ENCODE measurements around the gene FRMPD4. TPM values are rescaled to one million over a fixed set of nuclear protein-coding genes. Genes with fewer than 3 reads are reported as not detected.

The FRMPD4 gene
- total RNA-seq, 1 experiment from 2014 or later, result 1.4 TPM

DNA sequence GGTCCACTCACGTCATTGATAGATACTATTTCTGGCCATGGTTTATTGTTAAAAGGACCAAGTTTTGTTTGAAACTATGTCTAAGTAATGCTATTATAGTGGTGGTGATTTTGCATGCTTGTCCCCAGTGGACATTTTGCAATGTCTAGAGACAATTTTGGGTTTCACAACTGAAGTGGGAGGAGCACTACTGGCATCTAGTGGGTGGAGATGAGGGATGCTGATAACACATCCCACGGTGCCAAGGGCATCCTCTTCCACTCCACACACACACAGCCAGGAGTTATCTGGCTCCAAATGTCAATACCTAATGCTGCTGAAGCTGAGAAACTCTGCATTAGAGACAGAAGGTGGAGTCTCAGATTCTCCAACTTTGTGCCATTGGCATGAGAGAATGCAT is 131.2 kb downstream of the FRMPD4 start:
- ChIA-PET CTCF (no interaction called here), POLR2A (no interaction called here)
- DNase-seq (ENCODE audit: low spot score), result no peak
- TF ChIP-seq, protein P1, sequence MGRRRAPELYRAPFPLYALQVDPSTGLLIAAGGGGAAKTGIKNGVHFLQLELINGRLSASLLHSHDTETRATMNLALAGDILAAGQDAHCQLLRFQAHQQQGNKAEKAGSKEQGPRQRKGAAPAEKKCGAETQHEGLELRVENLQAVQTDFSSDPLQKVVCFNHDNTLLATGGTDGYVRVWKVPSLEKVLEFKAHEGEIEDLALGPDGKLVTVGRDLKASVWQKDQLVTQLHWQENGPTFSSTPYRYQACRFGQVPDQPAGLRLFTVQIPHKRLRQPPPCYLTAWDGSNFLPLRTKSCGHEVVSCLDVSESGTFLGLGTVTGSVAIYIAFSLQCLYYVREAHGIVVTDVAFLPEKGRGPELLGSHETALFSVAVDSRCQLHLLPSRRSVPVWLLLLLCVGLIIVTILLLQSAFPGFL (CRISPR knock-in tag; IDR thresholded peaks at IDR 0.05; ENCODE audit: borderline replicate concordance), result no peak
- no peaks in the 10 kb centered on the region for H3K9me3 Mint-ChIP-seq
- no peak overlapping the region for H3K4me3 Mint-ChIP-seq
- H3K36me3 Mint-ChIP-seq, result no peaks in the 10 kb centered on the region
- H3K4me1 Mint-ChIP-seq, result peaks cover 17% of the 10 kb centered on the region
- no peak for ATAC-seq
- no peak overlapping the region for H3K27ac Mint-ChIP-seq
- H3K27me3 Mint-ChIP-seq (ENCODE audit: low read depth), result no peaks in the 10 kb centered on the region

DNA sequence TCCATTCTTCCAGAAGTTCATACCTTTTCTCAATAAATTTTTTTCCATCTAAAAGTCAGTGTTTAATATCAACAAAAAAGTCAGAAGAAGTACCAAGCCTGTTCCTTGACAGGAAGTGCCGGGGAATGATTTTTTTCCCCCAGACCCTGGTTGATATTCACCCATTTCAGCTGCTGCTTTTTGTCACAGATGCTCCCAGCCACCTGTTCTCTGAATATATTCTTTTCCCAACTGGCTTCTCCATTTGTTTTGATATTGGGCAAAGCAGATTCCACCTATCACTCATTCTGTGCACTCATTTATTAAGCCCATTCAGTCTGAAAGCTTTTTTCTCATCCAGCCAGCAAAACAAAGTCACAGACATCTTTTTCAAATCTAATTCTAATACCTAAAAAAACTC is 139.9 kb downstream of the FRMPD4 start:
- ATAC-seq, result no peak
- Mint-ChIP-seq H3K27ac (no peak overlapping the region), H3K36me3 (peaks cover 4% of the 10 kb centered on the region), H3K4me3 (no peak overlapping the region), H3K4me1 (peaks cover 4% of the 10 kb centered on the region; the same call in 1 of the 2 replicates), H3K9me3 (peaks cover 10% of the 10 kb centered on the region), H3K27me3 (ENCODE audit: low read depth) (no peaks in the 10 kb centered on the region; the same call in 1 of the 2 replicates)
- ChIA-PET POLR2A (no interaction called here), CTCF (no interaction called here)
- no peak for DNase-seq (ENCODE audit: low spot score)
- TF ChIP-seq, protein P2, sequence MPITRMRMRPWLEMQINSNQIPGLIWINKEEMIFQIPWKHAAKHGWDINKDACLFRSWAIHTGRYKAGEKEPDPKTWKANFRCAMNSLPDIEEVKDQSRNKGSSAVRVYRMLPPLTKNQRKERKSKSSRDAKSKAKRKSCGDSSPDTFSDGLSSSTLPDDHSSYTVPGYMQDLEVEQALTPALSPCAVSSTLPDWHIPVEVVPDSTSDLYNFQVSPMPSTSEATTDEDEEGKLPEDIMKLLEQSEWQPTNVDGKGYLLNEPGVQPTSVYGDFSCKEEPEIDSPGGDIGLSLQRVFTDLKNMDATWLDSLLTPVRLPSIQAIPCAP (CRISPR knock-in tag; IDR thresholded peaks at IDR 0.05), result no peak
- TF ChIP-seq, protein P3, sequence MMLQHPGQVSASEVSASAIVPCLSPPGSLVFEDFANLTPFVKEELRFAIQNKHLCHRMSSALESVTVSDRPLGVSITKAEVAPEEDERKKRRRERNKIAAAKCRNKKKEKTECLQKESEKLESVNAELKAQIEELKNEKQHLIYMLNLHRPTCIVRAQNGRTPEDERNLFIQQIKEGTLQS (CRISPR knock-in tag; conservative IDR thresholded peaks at IDR 0.05), result no peak
- TF ChIP-seq SOX15 (CRISPR knock-in tag; IDR thresholded peaks at IDR 0.05) (no peak), ZNF138 (CRISPR knock-in tag; conservative IDR thresholded peaks at IDR 0.05) (no peak), TEAD1 (CRISPR knock-in tag; IDR thresholded peaks at IDR 0.05) (no peak), ETV6 (CRISPR knock-in tag; IDR thresholded peaks at IDR 0.05) (no peak), NFATC4 (CRISPR knock-in tag; IDR thresholded peaks at IDR 0.05) (no peak), JAZF1 (CRISPR knock-in tag; IDR thresholded peaks at IDR 0.05) (no peak), PRRX2 (CRISPR knock-in tag; IDR thresholded peaks at IDR 0.05) (no peak)
- TF ChIP-seq, protein P4, sequence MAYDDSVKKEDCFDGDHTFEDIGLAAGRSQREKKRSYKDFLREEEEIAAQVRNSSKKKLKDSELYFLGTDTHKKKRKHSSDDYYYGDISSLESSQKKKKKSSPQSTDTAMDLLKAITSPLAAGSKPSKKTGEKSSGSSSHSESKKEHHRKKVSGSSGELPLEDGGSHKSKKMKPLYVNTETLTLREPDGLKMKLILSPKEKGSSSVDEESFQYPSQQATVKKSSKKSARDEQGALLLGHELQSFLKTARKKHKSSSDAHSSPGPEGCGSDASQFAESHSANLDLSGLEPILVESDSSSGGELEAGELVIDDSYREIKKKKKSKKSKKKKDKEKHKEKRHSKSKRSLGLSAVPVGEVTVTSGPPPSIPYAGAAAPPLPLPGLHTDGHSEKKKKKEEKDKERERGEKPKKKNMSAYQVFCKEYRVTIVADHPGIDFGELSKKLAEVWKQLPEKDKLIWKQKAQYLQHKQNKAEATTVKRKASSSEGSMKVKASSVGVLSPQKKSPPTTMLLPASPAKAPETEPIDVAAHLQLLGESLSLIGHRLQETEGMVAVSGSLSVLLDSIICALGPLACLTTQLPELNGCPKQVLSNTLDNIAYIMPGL (CRISPR knock-in tag; IDR thresholded peaks at IDR 0.05), result no peak
- TF ChIP-seq, protein P5, sequence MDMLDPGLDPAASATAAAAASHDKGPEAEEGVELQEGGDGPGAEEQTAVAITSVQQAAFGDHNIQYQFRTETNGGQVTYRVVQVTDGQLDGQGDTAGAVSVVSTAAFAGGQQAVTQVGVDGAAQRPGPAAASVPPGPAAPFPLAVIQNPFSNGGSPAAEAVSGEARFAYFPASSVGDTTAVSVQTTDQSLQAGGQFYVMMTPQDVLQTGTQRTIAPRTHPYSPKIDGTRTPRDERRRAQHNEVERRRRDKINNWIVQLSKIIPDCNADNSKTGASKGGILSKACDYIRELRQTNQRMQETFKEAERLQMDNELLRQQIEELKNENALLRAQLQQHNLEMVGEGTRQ (CRISPR knock-in tag; IDR thresholded peaks at IDR 0.05), result no peak
- TF ChIP-seq, protein P6, sequence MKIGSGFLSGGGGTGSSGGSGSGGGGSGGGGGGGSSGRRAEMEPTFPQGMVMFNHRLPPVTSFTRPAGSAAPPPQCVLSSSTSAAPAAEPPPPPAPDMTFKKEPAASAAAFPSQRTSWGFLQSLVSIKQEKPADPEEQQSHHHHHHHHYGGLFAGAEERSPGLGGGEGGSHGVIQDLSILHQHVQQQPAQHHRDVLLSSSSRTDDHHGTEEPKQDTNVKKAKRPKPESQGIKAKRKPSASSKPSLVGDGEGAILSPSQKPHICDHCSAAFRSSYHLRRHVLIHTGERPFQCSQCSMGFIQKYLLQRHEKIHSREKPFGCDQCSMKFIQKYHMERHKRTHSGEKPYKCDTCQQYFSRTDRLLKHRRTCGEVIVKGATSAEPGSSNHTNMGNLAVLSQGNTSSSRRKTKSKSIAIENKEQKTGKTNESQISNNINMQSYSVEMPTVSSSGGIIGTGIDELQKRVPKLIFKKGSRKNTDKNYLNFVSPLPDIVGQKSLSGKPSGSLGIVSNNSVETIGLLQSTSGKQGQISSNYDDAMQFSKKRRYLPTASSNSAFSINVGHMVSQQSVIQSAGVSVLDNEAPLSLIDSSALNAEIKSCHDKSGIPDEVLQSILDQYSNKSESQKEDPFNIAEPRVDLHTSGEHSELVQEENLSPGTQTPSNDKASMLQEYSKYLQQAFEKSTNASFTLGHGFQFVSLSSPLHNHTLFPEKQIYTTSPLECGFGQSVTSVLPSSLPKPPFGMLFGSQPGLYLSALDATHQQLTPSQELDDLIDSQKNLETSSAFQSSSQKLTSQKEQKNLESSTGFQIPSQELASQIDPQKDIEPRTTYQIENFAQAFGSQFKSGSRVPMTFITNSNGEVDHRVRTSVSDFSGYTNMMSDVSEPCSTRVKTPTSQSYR (CRISPR knock-in tag; IDR thresholded peaks at IDR 0.05), result no peak
- TF ChIP-seq, protein P7, sequence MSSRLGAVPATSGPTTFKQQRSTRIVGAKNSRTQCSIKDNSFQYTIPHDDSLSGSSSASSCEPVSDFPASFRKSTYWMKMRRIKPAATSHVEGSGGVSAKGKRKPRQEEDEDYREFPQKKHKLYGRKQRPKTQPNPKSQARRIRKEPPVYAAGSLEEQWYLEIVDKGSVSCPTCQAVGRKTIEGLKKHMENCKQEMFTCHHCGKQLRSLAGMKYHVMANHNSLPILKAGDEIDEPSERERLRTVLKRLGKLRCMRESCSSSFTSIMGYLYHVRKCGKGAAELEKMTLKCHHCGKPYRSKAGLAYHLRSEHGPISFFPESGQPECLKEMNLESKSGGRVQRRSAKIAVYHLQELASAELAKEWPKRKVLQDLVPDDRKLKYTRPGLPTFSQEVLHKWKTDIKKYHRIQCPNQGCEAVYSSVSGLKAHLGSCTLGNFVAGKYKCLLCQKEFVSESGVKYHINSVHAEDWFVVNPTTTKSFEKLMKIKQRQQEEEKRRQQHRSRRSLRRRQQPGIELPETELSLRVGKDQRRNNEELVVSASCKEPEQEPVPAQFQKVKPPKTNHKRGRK (CRISPR knock-in tag; IDR thresholded peaks at IDR 0.05; ENCODE audit: borderline replicate concordance), result no peak
- TF ChIP-seq, protein P8, sequence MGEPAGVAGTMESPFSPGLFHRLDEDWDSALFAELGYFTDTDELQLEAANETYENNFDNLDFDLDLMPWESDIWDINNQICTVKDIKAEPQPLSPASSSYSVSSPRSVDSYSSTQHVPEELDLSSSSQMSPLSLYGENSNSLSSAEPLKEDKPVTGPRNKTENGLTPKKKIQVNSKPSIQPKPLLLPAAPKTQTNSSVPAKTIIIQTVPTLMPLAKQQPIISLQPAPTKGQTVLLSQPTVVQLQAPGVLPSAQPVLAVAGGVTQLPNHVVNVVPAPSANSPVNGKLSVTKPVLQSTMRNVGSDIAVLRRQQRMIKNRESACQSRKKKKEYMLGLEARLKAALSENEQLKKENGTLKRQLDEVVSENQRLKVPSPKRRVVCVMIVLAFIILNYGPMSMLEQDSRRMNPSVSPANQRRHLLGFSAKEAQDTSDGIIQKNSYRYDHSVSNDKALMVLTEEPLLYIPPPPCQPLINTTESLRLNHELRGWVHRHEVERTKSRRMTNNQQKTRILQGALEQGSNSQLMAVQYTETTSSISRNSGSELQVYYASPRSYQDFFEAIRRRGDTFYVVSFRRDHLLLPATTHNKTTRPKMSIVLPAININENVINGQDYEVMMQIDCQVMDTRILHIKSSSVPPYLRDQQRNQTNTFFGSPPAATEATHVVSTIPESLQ (CRISPR knock-in tag; IDR thresholded peaks at IDR 0.05), result no peak
- TF ChIP-seq, protein P9, sequence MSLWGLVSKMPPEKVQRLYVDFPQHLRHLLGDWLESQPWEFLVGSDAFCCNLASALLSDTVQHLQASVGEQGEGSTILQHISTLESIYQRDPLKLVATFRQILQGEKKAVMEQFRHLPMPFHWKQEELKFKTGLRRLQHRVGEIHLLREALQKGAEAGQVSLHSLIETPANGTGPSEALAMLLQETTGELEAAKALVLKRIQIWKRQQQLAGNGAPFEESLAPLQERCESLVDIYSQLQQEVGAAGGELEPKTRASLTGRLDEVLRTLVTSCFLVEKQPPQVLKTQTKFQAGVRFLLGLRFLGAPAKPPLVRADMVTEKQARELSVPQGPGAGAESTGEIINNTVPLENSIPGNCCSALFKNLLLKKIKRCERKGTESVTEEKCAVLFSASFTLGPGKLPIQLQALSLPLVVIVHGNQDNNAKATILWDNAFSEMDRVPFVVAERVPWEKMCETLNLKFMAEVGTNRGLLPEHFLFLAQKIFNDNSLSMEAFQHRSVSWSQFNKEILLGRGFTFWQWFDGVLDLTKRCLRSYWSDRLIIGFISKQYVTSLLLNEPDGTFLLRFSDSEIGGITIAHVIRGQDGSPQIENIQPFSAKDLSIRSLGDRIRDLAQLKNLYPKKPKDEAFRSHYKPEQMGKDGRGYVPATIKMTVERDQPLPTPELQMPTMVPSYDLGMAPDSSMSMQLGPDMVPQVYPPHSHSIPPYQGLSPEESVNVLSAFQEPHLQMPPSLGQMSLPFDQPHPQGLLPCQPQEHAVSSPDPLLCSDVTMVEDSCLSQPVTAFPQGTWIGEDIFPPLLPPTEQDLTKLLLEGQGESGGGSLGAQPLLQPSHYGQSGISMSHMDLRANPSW (CRISPR knock-in tag; conservative IDR thresholded peaks at IDR 0.05; ENCODE audit: low read depth), result no peak
- TF ChIP-seq, protein P10, sequence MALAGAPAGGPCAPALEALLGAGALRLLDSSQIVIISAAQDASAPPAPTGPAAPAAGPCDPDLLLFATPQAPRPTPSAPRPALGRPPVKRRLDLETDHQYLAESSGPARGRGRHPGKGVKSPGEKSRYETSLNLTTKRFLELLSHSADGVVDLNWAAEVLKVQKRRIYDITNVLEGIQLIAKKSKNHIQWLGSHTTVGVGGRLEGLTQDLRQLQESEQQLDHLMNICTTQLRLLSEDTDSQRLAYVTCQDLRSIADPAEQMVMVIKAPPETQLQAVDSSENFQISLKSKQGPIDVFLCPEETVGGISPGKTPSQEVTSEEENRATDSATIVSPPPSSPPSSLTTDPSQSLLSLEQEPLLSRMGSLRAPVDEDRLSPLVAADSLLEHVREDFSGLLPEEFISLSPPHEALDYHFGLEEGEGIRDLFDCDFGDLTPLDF (CRISPR knock-in tag; IDR thresholded peaks at IDR 0.05), result no peak

Measured in WTC11 (cell line).